Measurements from ENCODE around the gene AP5M1. TPM values are rescaled to one million over a fixed set of nuclear protein-coding genes. Genes with fewer than 3 reads are reported as not detected.

Gene AP5M1
- total RNA-seq, 1 donor = 41.1 TPM

DNA sequence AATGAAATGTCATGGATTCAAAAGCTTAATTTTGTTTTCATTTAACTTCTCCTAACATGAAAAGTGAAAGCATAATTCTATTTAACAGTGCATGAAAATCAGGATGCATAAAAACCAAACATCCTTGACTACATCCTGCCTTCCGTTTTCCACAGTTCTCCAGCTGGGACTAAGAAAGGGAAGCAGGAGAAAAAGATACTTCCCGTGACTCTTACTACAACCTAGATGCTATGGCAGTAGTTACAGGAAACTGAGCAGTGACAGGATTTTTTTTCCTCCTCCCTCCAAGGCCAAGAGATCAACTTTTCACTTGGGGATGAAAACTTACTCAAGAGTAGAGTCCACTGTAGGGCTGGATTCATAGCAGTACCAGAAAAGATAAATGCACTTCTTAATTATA is 2.7 kb upstream of the AP5M1 start:
- H3K4me1 ChIP-seq (ENCODE audit: insufficient read depth, low read length) = peaks cover 22% of the 10 kb centered on the region
- no peaks in the 10 kb centered on the region for H3K27me3 ChIP-seq (ENCODE audit: insufficient read depth, low read length)
- H3K4me3 ChIP-seq (ENCODE audit: low read length) = no peak overlapping the region
- no peaks in the 10 kb centered on the region for H3K9me3 ChIP-seq (ENCODE audit: low read depth, low read length)

DNA sequence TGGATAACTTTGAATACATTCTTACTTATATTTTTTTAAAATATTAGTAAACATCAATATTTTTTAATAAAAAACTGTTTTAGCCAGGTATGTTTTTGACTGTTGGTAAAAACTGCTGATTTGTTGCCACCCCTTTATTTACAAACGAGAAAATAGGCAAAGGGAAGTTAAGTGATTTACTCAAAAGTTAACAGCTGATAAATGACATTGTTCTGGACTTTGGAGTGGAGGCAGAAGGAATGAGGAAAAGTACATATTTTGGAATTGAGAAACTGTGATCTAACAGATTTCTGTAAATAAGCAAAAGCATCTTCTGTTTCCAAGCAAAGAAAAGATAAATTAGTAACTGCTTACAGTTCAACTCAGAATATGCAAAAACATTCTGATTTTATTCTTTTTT is 4.5 kb downstream of the AP5M1 start:
- no peak overlapping the region for H3K4me3 ChIP-seq (ENCODE audit: low read length)
- H3K27me3 ChIP-seq (ENCODE audit: insufficient read depth, low read length) = no peaks in the 10 kb centered on the region
- H3K9me3 ChIP-seq (ENCODE audit: low read depth, low read length) = no peaks in the 10 kb centered on the region

DNA sequence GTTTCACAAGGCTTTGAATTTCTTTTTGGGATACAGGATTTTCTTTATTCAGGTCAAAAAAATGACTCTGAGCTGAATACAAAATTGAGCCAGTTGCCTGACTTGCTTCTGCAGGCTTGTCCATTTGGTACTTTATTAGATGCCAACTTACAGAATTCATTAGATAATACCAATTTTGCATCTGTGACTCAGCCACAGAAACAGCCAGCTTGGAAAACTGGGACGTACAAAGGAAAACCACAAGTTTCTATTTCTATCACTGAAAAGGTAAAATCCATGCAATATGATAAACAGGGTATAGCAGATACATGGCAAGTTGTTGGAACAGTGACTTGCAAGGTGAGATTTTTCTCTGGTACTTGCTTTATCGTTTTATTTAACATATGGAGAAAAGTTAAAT is 5.8 kb downstream of the AP5M1 start:
- H3K27me3 ChIP-seq (ENCODE audit: insufficient read depth, low read length) = no peaks in the 10 kb centered on the region
- peaks cover 10% of the 10 kb centered on the region for H3K4me1 ChIP-seq (ENCODE audit: insufficient read depth, low read length)
- H3K9me3 ChIP-seq (ENCODE audit: low read depth, low read length) = no peaks in the 10 kb centered on the region

More for the DNA sequence above, 4.5 kb downstream of the AP5M1 start:
- H3K4me1 ChIP-seq (ENCODE audit: insufficient read depth, low read length) = peaks cover 10% of the 10 kb centered on the region

DNA sequence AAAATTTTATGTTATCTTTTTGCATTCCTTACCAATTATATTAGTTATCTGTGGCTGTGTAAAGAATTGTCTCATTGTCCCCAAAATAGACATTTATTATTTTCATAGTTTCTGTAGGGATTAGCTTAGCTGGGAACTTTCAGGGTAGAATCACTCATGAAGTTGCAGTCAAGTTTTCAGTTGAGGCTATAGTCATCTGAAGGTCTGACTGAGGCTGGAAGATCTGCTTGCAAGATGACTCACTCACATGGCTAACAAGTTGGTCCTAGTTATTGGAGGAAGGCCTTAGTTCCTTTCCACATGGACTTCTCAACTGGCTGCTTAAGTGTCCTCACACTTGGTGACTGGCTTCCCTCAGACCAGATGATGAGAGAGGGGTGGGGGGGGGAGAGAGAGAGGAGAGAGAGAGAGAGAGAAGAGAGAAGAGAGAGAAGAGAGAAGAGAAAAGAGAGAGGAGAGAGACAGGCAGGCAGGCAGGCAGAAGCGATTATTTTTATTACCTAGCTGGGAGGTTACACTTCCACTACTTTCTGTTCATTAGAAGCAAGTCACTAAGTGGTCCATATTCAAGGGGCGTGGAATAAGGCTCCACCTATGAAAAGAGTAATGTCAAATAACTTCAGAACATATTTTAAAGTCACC is 6.4 kb downstream of the AP5M1 start:
- no peaks in the 10 kb centered on the region for H3K27me3 ChIP-seq (ENCODE audit: insufficient read depth, low read length)
- no peaks in the 10 kb centered on the region for H3K9me3 ChIP-seq (ENCODE audit: low read depth, low read length)
- H3K4me3 ChIP-seq (ENCODE audit: low read length) = no peak overlapping the region
- peaks cover 4% of the 10 kb centered on the region for H3K4me1 ChIP-seq (ENCODE audit: insufficient read depth, low read length)

More for the DNA sequence above, 5.8 kb downstream of the AP5M1 start:
- H3K4me3 ChIP-seq (ENCODE audit: low read length) = no peak overlapping the region

DNA sequence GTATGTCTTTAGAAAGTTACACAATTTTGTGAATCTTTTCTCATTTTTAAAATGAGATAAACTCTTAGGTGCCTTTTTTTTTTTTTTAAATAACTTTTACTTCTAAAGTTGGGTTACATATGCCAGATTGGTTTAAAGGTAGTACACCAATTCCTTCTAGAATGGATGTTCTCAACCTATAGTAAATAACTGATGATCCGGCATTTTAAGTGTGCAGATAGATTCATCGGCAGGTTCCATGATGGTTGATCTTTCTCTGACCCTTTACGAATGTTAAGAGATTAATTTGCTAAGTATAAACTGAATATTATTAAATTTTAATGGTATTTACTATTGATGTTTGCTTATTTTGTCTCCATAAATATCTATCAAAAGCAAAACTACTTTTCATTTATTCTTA is 8.3 kb downstream of the AP5M1 start:
- Histone ChIP-seq H3K9me3 (ENCODE audit: low read depth, low read length) (no peaks in the 10 kb centered on the region), H3K27me3 (ENCODE audit: insufficient read depth, low read length) (no peaks in the 10 kb centered on the region), H3K4me1 (ENCODE audit: insufficient read depth, low read length) (no peaks in the 10 kb centered on the region), H3K4me3 (ENCODE audit: low read length) (no peak overlapping the region)

DNA sequence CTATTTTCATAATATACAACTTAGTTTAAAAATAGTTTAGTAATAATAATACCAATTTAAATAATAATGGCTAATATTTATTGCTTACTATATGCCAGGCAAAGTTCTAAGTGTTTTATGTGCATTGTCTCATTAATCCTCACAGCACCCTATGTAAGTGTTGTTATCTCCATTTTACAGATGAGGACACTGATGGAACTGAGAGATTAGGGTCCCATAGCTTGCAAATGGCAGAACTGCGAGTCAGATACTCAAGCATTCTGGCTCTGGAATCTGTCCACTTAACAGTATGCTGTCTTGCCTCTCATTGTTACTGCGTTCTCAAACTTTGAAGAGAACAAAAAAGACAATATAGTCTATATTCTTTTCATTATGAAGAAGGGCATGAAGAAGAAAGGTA is 19.0 kb downstream of the AP5M1 start:
- Histone ChIP-seq H3K4me3 (ENCODE audit: low read length) (no peak overlapping the region), H3K27me3 (ENCODE audit: insufficient read depth, low read length) (no peaks in the 10 kb centered on the region), H3K4me1 (ENCODE audit: insufficient read depth, low read length) (no peaks in the 10 kb centered on the region), H3K9me3 (ENCODE audit: low read depth, low read length) (no peaks in the 10 kb centered on the region)

DNA sequence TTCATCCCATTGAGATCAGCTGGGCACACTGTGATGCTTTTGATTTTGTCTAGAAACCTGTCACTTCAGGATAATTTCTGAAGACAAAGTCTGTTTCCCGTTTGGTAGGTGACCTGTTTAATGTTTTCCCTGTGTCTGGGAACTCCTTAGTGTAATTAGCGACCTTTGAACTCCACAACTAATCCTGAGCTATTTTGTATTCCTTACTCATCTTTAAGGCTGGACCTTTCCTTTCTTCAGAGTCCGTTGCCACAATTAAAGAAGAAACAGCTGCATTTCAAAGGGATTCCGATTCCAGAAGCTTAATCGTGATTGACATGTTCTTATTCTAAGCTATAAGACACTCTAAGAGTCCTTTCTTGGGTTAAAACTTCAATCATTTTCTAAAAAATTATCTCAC is 22.0 kb downstream of the AP5M1 start:
- Histone ChIP-seq H3K4me1 (ENCODE audit: insufficient read depth, low read length) (no peaks in the 10 kb centered on the region), H3K4me3 (ENCODE audit: low read length) (no peak overlapping the region), H3K27me3 (ENCODE audit: insufficient read depth, low read length) (no peaks in the 10 kb centered on the region), H3K9me3 (ENCODE audit: low read depth, low read length) (no peaks in the 10 kb centered on the region)

DNA sequence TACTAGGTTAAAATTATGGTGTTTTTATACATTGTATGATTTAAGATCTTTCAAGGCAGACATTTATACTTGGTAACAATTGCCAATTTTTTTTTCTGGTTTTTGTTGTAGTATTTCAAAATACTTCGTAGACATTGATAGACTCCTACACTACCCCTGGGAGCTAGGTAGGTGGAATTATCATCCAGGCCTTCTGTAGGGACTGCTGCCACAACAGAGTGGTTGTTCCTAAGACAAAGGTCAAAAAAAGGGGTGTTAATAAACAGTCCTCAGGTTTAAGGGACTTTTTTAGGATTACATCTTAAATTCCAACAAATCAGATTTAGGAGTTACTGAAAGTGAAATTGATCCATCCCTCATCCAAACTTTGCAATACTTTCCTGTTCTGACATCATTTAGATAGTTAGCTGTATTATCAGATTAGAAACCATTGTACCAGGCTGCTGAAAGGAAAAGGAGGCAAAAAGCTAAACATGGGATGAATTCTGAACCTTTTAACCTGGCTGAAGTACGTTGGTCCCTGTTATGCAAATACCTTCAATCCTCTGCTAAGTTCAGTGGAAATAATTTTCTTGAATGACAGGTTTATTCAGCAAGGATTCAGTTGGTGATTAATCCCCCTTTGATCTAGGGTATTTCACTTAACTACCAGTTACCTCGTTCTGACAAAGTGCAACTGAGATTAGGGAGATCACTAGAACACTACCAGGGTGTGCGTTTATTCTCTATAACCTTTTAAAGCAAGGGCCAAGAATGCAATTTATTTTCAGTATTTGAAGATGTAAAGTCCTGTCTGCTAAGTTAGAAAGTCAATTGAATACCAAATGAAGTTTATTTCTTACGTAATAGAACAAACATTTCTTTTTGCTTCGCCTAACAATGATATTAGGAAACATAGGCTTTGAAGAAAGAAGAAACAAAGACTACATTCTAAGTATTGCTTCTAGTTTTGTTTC is 23.2 kb downstream of the AP5M1 start:
- no peaks in the 10 kb centered on the region for H3K9me3 ChIP-seq (ENCODE audit: low read depth, low read length)
- no peaks in the 10 kb centered on the region for H3K27me3 ChIP-seq (ENCODE audit: insufficient read depth, low read length)
- no peak overlapping the region for H3K4me3 ChIP-seq (ENCODE audit: low read length)
- no peaks in the 10 kb centered on the region for H3K4me1 ChIP-seq (ENCODE audit: insufficient read depth, low read length)

DNA sequence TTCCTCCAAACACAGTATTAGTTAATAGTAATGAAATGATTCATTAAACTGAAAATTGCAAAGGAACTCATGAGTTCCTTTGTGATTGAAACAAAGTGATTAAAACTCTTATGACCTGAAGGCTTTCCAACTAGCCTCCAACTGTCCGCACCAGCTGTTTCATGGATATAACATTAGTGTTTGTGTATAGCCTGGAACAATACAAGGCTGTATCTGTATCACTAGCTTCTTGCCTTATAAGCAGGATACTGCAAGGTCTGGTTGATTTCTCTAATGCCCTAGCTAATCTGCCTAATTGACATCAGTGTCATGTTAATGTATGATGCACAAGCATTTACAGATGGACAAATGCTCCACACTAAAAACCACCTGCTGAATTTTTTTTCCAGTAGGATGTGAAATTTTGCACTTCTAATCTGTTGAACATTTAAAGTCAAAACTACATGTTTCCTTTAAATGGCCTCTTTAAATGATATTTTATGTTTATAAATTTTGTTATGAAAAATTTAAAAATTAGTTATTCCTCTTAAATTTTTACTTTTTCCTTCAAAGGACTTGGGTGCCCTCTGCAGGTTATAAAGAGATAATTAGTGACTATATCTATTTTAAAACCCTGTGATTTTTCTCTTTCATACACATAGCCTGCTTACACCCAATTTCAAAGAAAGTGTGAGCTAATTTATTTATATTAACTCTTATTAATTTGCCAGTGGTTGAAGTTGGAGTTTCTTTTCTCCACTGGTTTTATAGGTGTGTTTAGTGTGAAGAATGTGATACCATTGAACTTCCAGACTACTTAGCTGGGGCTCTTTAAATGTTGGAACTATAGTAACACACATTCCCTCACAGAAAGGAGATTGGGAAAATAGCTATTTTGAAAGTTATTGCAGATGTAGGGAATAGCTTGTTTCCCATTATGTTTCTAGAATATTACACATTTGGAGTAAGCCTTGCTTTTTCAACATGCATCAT is 25.4 kb downstream of the AP5M1 start:
- no peak overlapping the region for H3K4me3 ChIP-seq (ENCODE audit: low read length)
- no peaks in the 10 kb centered on the region for H3K9me3 ChIP-seq (ENCODE audit: low read depth, low read length)
- H3K4me1 ChIP-seq (ENCODE audit: insufficient read depth, low read length) = no peaks in the 10 kb centered on the region
- no peaks in the 10 kb centered on the region for H3K27me3 ChIP-seq (ENCODE audit: insufficient read depth, low read length)

DNA sequence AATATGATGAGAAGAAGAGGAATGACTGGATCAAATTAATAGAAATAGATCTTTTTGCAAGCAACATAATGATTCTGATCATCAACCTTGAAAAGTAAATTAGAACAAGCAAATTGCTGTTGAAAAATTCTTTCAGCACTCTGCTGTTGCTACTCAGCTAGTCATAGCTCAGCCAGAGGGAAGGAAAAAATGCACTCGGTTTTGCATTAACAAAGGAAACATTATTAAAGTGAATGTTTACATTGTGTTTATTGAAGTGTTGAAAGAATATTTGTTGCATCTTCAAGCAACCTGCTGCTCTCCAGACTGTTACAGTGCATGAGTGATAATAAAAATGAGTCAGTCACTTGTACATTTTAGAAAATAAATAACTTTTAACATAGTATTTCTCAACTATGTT is 26.5 kb downstream of the AP5M1 start:
- no peak overlapping the region for H3K4me3 ChIP-seq (ENCODE audit: low read length)
- H3K4me1 ChIP-seq (ENCODE audit: insufficient read depth, low read length) = no peaks in the 10 kb centered on the region
- no peaks in the 10 kb centered on the region for H3K27me3 ChIP-seq (ENCODE audit: insufficient read depth, low read length)

DNA sequence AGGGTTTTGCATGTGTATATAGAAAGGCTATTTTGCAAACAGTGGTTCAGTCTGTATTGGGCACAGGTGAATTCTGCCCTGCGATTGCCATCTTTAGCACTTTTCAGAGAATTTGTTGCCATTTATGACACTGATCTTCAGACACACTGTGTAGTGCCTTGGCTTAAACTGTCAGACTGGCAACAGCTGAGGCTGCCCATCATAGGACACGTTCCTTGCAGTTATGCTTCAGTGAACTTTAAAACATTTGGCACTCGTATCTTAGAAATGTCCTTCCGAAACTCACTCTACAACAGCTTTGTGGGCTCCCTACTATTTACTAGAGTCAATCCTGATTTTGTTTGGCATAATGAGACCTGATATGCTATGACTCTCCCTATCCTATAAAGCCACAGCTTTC is 29.1 kb downstream of the AP5M1 start:
- no peaks in the 10 kb centered on the region for H3K27me3 ChIP-seq (ENCODE audit: insufficient read depth, low read length)
- no peaks in the 10 kb centered on the region for H3K9me3 ChIP-seq (ENCODE audit: low read depth, low read length)
- H3K4me1 ChIP-seq (ENCODE audit: insufficient read depth, low read length) = no peaks in the 10 kb centered on the region
- no peak overlapping the region for H3K4me3 ChIP-seq (ENCODE audit: low read length)

More for the DNA sequence above, 26.5 kb downstream of the AP5M1 start:
- H3K9me3 ChIP-seq (ENCODE audit: low read depth, low read length) = no peaks in the 10 kb centered on the region

DNA sequence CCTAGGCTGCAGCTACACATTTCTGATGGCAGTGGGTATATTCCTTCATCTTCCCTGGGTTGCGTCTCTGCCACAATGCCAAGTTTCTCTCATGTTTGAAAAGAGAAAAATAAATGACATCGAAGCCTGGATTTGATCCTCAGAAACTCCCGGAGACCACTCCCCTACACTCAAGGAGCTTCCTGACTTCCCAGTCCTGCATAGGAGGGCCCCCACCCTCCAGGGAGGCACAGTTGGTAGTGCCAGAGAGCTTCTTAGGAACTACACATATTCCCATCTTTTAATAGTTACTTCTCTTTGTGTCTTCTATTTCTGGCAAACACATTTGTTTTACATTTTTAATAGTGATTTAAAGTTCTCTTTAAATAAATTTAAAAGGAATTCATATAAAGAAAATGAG is 30.7 kb downstream of the AP5M1 start:
- H3K4me1 ChIP-seq (ENCODE audit: insufficient read depth, low read length) = no peaks in the 10 kb centered on the region
- no peaks in the 10 kb centered on the region for H3K27me3 ChIP-seq (ENCODE audit: insufficient read depth, low read length)
- H3K4me3 ChIP-seq (ENCODE audit: low read length) = no peak overlapping the region
- no peaks in the 10 kb centered on the region for H3K9me3 ChIP-seq (ENCODE audit: low read depth, low read length)

DNA sequence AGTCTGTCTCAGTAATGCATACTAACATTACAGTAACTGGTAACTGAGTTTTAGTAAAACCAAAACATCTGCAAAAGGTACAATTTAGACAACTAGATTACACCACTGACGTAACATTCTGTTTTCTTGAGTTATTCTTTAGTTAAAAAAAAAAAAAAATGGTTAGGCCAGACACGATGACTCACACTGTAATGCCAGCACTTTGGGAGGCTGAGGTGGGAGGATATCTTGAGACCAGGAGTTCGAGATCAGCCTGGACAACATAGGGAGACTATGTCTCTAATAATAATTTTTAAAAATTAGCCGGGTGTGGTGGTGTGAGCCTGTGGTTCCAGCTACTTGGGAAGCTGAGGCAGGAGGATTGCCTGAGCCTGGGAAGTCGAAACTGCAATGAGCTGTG is 34.1 kb downstream of the AP5M1 start:
- Histone ChIP-seq H3K4me1 (ENCODE audit: insufficient read depth, low read length) (no peaks in the 10 kb centered on the region), H3K9me3 (ENCODE audit: low read depth, low read length) (no peaks in the 10 kb centered on the region), H3K4me3 (ENCODE audit: low read length) (no peak overlapping the region), H3K27me3 (ENCODE audit: insufficient read depth, low read length) (peaks cover 14% of the 10 kb centered on the region)

DNA sequence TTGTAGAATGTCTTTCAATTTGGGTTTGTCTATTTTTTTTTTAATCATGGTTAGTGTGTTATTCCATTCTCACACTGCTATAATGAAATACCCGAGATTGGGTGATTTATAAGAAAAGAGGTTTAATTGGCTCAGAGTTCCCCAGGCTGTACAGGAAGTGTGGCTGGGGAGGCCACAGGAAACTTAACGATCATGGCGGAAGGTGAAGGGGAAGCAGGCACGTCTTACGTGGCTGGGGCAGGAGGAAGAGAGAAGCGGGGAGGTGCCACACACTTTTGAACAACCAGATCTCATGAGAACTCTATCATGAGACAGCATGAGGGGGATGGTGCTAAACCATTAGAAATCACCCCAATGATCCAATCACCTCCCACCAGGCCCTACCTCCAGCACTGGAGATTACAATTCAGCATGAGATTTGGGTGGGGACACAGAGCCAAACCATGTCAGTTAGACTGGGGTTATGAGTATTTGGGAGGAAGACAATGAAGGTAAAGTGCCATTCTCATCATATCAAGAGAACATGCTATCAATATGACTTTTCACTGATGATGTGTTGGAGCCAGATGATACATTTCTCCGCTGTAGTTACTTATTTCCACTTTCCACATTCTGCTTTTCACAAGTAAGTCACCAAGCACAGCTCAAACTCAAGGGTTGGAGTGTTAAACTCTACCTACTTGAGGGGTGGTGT is 45.8 kb downstream of the AP5M1 start:
- Histone ChIP-seq H3K27me3 (ENCODE audit: insufficient read depth, low read length) (peaks cover 14% of the 10 kb centered on the region), H3K4me1 (ENCODE audit: insufficient read depth, low read length) (no peaks in the 10 kb centered on the region)

More for the DNA sequence above, 45.8 kb downstream of the AP5M1 start:
- Histone ChIP-seq H3K9me3 (ENCODE audit: low read depth, low read length) (no peaks in the 10 kb centered on the region), H3K4me3 (ENCODE audit: low read length) (no peak overlapping the region)
